CD4-positive, alpha-beta T cell treated with Interferon gamma for 1 hour (primary cell): ENCODE measurements around the gene SRD5A3.
"Not testable (repeated sequence)": the region's sequence is repeated elsewhere in the genome, so short reads cannot be mapped to it uniquely, and the experiment has no call there.

Experiments used
- DNase-seq: peaks from one replicate; pipeline ENCODE4 v3.0.0-alpha.2; 2020

The SRD5A3 gene

GRCh38 chr4:55347610-55348228 is 1.7 kb downstream of the SRD5A3 start:
- no peak for DNase-seq

GRCh38 chr4:55348466-55348865 is 2.4 kb downstream of the SRD5A3 start:
- DNase-seq: no peak

- DNase-seq: not testable (repeated sequence)
Measured at GRCh38 chr4:55350870-55351269, 4.8 kb downstream of the SRD5A3 start.

GRCh38 chr4:55351824-55352223 is 5.8 kb downstream of the SRD5A3 start:
- DNase-seq: no peak

- no peak for DNase-seq
Measured at GRCh38 chr4:55352726-55353125, 6.7 kb downstream of the SRD5A3 start.

GRCh38 chr4:55353228-55353747 is 7.2 kb downstream of the SRD5A3 start:
- DNase-seq: not testable (repeated sequence)

- DNase-seq: no peak
Measured at GRCh38 chr4:55354648-55355047, 8.6 kb downstream of the SRD5A3 start.

GRCh38 chr4:55355555-55355954 is 9.5 kb downstream of the SRD5A3 start:
- no peak for DNase-seq

- DNase-seq: no peak
Measured at GRCh38 chr4:55356991-55357461, 11.0 kb downstream of the SRD5A3 start.

- no peak for DNase-seq
Measured at GRCh38 chr4:55358246-55358645, 12.2 kb downstream of the SRD5A3 start.

- DNase-seq: no peak
Measured at GRCh38 chr4:55358668-55359067, 12.6 kb downstream of the SRD5A3 start.

- DNase-seq: no peak
Measured at GRCh38 chr4:55359397-55359916, 13.4 kb downstream of the SRD5A3 start.

- not testable (repeated sequence) for DNase-seq
Measured at GRCh38 chr4:55362938-55363337, 16.9 kb downstream of the SRD5A3 start.

- DNase-seq: no peak
Measured at GRCh38 chr4:55363691-55364351, 17.8 kb downstream of the SRD5A3 start.

- DNase-seq: no peak
Measured at GRCh38 chr4:55364691-55365344, 18.8 kb downstream of the SRD5A3 start.

- no peak for DNase-seq
Measured at GRCh38 chr4:55365345-55365728, 19.3 kb downstream of the SRD5A3 start.

GRCh38 chr4:55366621-55367020 is 20.6 kb downstream of the SRD5A3 start:
- DNase-seq: no peak

GRCh38 chr4:55367084-55367722 is 21.2 kb downstream of the SRD5A3 start:
- no peak for DNase-seq

GRCh38 chr4:55369968-55370367 is 23.9 kb downstream of the SRD5A3 start:
- no peak for DNase-seq

- no peak for DNase-seq
Measured at GRCh38 chr4:55372259-55372658, 26.2 kb downstream of the SRD5A3 start.

- no peak for DNase-seq
Measured at GRCh38 chr4:55373461-55373860, 27.4 kb downstream of the SRD5A3 start.

GRCh38 chr4:55376698-55377097 is 30.7 kb downstream of the SRD5A3 start:
- DNase-seq: no peak
